PFSK-1 (cell line): Measurements from ENCODE around the gene CDK15.

Source experiments
- POLR2AphosphoS5 ChIP-seq: IDR thresholded peaks from 2 replicates; pipeline ENCODE4 v1.6.1; 2012; ENCODE audit warnings: low read depth, mild to moderate bottlenecking, control low read depth, low read length, moderate library complexity
- TAF1 ChIP-seq: IDR thresholded peaks from 2 replicates; pipeline ENCODE4 v1.6.1; 2012; ENCODE audit warnings: low read length, control low read depth, borderline replicate concordance; ENCODE audit not compliant: insufficient read depth

DNA sequence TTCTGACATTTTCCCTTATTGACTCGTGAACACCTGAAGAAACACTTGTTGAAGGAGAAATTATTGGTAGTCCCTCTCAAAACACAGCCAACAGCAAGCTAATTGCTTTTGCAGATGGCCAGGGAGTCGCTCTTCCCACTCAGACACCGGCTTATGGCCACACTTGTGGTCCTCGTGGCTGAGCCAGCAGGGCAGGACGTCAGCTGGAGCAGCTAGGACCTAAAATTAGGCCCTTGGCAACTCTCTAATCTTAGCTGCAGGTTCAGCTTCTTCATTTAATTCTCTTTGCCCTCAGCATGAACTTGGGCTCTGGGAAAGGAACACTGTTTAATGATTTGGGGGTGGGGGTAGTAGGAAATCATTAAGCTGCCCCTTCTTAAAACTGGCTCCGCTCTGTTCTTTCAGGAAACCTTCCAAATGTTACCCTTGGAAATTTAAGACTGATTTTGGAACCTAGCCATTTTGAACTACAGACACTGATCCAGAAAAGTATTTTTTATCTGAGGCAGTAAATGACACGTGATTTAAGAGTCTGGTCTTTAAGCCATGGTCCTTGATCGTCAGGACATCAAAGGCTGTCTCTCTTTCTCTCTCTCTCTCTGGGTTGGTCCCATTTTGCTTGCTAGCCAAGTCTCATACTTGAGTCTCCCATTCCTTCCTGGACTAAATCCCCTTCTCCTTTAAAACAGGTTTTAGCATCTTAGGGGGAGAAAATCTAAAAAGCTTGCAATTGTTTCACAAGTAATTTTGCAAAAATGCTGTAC lies 77.5 kb downstream of the CDK15 start:
- TF ChIP-seq POLR2AphosphoS5 (no peak), TAF1 (no peak)
